ENCODE data around the gene LDLRAD3.

Gene LDLRAD3

GRCh38 chr11:36270701-36271100 lies 326.8 kb downstream of the LDLRAD3 start:
- H3K4me3 ChIP-seq (ENCODE audit: low read depth, low read length): no peak overlapping the region

DNA sequence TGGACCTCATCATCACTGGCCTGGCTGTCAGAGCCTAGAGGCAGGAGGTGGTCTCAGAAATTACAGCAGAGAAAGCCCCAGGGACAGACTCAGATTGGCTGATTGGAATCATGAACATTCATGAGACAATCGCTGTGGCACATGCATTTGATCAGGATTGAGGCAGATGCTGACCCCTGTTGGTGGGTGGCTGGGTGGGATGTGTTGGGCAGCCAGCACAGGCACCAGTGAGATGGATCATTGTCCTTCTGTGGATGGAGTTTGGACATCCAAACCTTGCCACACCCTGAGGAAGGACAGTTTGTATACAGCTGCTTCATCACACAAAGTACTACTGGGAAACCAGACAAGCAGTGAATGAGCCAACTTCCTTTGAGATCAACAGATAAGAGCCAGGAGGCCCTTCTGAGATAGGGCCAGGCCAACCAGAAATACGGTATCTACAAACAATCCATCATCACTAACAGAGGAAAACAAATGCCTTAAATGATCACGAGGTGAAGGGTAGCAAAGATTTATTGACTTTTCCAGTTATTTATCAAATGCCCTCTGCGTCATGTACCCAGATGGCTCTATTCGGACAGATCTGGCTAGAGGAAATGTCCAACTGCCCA lies 328.0 kb downstream of the LDLRAD3 start:
- in situ Hi-C loops (cut with HindIII; ENCODE audit: low sequenced_read_pairs): loop anchor here (25.0 kb wide), 1 partner anchor 110 kb away; no protein-coding TSS in a partner anchor
- TF ChIP-seq, protein P1, sequence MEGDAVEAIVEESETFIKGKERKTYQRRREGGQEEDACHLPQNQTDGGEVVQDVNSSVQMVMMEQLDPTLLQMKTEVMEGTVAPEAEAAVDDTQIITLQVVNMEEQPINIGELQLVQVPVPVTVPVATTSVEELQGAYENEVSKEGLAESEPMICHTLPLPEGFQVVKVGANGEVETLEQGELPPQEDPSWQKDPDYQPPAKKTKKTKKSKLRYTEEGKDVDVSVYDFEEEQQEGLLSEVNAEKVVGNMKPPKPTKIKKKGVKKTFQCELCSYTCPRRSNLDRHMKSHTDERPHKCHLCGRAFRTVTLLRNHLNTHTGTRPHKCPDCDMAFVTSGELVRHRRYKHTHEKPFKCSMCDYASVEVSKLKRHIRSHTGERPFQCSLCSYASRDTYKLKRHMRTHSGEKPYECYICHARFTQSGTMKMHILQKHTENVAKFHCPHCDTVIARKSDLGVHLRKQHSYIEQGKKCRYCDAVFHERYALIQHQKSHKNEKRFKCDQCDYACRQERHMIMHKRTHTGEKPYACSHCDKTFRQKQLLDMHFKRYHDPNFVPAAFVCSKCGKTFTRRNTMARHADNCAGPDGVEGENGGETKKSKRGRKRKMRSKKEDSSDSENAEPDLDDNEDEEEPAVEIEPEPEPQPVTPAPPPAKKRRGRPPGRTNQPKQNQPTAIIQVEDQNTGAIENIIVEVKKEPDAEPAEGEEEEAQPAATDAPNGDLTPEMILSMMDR (IDR thresholded peaks at IDR 0.05; ENCODE audit: low read depth, low read length, missing control alignments): peak; percentile 14
- H3K4me3 ChIP-seq (ENCODE audit: low read depth, low read length): no peak overlapping the region
- DNase-seq (ENCODE audit: low read depth): no peak

More at GRCh38 chr11:36270701-36271100, 326.8 kb downstream of the LDLRAD3 start:
- TF ChIP-seq, protein P1 (IDR thresholded peaks at IDR 0.05; ENCODE audit: low read depth, low read length, missing control alignments): no peak
- no peak for DNase-seq (ENCODE audit: low read depth)
- in situ Hi-C loops (cut with HindIII; ENCODE audit: low sequenced_read_pairs): loop anchor here (25.0 kb wide), 1 partner anchor 108 kb away; no protein-coding TSS in a partner anchor

GRCh38 chr11:36273110-36273509 lies 329.2 kb downstream of the LDLRAD3 start:
- no peak overlapping the region for H3K4me3 ChIP-seq (ENCODE audit: low read depth, low read length)
- no peak for DNase-seq (ENCODE audit: low read depth)
- TF ChIP-seq, protein P1 (IDR thresholded peaks at IDR 0.05; ENCODE audit: low read depth, low read length, missing control alignments): no peak
- in situ Hi-C loops (cut with HindIII; ENCODE audit: low sequenced_read_pairs): loop anchor here (25.0 kb wide), 1 partner anchor 111 kb away; no protein-coding TSS in a partner anchor

DNA sequence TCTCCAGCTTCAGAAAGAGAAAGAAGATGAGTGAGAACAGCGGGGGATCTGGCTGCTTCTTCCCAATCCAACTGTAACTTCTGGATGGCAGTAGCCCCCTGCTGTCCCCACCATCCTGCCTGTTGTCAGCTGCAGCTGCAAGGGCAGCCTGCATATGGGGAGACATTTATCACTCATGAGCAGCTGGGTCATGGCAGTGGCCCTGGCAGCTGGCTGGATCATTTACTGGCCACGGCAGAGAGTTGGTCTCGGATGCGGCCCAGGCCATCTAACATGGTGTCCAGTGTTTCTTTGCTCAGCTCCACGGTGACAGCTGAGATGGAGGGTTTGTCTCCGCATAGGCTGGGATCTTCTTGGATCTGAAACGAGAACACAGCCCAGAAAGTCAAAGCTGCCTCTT lies 330.6 kb downstream of the LDLRAD3 start:
- no peak overlapping the region for H3K4me3 ChIP-seq (ENCODE audit: low read depth, low read length)
- TF ChIP-seq, protein P1 (IDR thresholded peaks at IDR 0.05; ENCODE audit: low read depth, low read length, missing control alignments): no peak
- in situ Hi-C loops (cut with HindIII; ENCODE audit: low sequenced_read_pairs): loop anchor here (25.0 kb wide), 1 partner anchor 112 kb away; no protein-coding TSS in a partner anchor
- no peak for DNase-seq (ENCODE audit: low read depth)

DNA sequence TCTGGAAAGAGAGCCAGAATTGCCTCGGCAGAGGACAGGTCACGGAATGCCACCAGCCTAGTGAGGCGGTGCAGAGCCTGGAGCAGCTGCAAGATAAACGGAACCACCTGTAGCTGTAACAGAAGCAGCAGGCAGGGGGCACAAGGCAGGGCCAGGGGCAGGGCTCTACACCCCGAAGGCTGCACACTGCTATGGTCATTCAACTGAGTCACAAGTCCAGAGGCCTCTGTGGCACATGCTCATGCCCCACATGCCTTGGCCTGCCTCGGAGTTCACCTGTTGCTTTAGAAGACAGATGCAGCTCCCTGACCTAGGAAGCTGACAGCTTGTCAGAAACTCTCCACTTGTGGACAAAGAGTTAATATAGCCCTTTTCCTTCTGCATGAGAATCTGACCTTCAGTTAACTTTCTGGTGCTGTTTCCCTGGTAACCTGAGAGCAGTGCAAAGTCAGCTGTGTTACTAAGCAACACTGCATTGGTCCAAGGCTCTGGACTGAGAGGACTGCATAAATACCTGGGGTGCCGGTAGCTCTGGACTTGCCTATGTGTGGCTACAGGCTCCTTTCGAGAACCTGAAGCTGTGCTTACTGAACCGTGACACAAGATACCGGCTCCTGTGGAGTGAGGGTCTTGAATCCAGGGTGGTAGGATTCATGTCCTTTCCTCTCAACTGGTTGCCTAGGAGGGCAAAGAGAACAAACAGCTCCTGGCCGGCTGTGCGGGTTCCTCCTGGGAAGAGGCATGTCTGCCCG lies 334.8 kb downstream of the LDLRAD3 start:
- no peak for DNase-seq (ENCODE audit: low read depth)
- in situ Hi-C loops (cut with HindIII; ENCODE audit: low sequenced_read_pairs): no loop called here
- H3K4me3 ChIP-seq (ENCODE audit: low read depth, low read length): no peak overlapping the region
- TF ChIP-seq, protein P1 (IDR thresholded peaks at IDR 0.05; ENCODE audit: low read depth, low read length, missing control alignments): no peak

DNA sequence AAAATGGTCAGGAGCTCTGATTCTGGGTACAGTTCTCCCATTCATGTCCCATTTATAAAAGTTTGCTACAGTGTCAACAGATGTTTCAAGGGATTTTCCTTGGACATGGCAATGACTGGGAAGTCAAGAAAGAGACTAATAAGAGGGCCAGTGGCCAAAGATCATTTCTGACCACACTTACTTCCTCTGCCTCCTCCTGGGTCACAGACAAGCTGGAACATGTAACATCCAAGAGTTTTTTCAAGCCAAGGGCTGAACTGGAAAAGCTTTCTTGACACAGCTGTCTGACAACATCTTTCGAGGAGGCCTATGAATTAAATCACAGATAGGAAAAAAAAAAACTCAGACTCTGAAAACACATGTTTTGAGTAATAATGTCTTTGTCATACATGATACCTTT lies 336.7 kb downstream of the LDLRAD3 start:
- no peak overlapping the region for H3K4me3 ChIP-seq (ENCODE audit: low read depth, low read length)
- TF ChIP-seq, protein P1 (IDR thresholded peaks at IDR 0.05; ENCODE audit: low read depth, low read length, missing control alignments): no peak
- no peak for DNase-seq (ENCODE audit: low read depth)
- in situ Hi-C loops (cut with HindIII; ENCODE audit: low sequenced_read_pairs): no loop called here

Measured in astrocyte of the cerebellum (primary cell).